GM12892 (cell line): ENCODE data around the gene GPR42.

Experiments used
- DNase-seq: peaks from one replicate; pipeline ENCODE4 v3.0.0; 2011; ENCODE audit not compliant: insufficient read length
- FAIRE-seq: peaks from 2 replicates; lab custom pipeline; 2011; peaks lifted over from hg19 to GRCh38; lab: Jason Lieb, UNC
- POLR2A ChIP-seq: IDR thresholded peaks from 2 replicates; pipeline ENCODE4 v1.6.1; 2011; ENCODE audit warnings: low read depth, low read length, control low read depth
- POLR2AphosphoS5 ChIP-seq: IDR thresholded peaks from 2 replicates; pipeline ENCODE4 v1.6.1; 2011; ENCODE audit warnings: low read depth, low read length, control low read depth
- TAF1 ChIP-seq: IDR thresholded peaks from 2 replicates; pipeline ENCODE4 v1.6.1; 2011; ENCODE audit warnings: low read depth, mild to moderate bottlenecking, control low read depth, low read length, borderline replicate concordance

GPR42 gene

GRCh38 chr19:35419805-35420204, 48.9 kb downstream of the GPR42 start:
- TF ChIP-seq POLR2AphosphoS5 (no peak), POLR2A (no peak), TAF1 (no peak)
- FAIRE-seq (no peak), DNase-seq (no peak)

GRCh38 chr19:35421362-35421761, 50.5 kb downstream of the GPR42 start:
- FAIRE-seq: no peak
- TF ChIP-seq TAF1 (no peak), POLR2AphosphoS5 (no peak), POLR2A (no peak)
- DNase-seq: no peak
